NCI-H2227 (cell line): ENCODE measurements around the gene POFUT2.
"Not testable (repeated sequence)": the region's sequence is repeated elsewhere in the genome, so short reads cannot be mapped to it uniquely, and the experiment has no call there.

ENCODE experiments used
- DNase-seq: peaks from one replicate; lab custom pipeline; 2025; ENCODE audit not compliant: unreplicated experiment; lab: John Stamatoyannopoulos, UW

The POFUT2 gene

DNA sequence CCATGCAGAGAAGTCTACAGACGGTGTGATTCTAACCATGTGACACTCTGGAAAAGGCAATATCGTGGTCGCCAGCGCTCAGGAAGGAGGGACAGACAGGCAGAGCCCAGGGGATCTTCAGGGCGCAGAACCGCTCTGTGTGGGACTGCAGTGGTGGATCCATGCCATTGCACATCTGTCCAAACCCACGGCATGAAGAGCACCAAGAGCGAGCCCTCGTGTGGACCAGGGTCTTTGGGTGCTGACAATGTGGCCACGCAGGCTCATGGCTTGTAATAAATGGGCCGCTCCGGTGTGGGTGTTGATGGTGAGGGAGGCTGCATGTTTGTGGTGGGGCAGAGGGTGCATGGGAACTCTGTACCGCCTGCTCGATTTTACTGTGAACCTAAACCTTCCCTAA lies 25.3 kb upstream of the POFUT2 start:
- no peak for DNase-seq

DNA sequence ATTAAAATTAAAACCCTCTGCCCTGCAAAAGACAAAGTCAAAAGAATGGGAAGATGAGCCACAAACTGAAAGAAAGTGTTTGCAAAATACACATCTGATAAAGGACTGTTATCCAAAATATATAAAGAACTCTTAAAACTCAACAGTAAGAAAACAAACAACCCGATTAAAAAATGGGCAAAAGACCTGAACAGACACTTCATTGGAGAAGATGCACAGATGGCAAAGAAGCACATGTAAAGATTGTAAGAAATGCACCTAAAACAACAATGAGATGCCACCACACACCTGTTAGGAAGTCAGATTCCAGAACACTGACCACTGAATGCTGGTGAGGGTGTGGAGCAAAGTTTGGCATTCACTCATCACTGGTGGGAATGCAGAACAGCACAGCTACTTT lies 24.6 kb upstream of the POFUT2 start:
- no peak for DNase-seq

DNA sequence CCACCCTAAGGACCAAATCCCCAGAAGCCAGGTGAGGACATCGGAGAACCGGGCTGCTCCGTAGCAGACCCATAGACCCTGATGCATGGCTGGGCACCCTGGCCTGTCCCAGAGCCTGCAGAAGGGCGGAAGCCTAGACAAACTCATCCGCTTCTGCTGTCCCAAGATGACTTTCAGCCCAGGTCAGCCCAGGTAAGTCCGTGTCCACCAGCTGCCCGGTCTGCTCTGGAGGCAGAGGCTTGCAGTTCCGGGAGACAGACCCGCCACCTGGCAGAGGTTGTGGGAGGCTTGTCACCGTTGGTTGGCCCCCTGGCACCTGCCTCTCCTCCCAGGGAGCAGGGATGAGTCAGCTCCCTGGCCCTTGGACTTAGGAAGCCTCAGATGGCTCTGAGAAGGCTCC lies 22.8 kb upstream of the POFUT2 start:
- no peak for DNase-seq

DNA sequence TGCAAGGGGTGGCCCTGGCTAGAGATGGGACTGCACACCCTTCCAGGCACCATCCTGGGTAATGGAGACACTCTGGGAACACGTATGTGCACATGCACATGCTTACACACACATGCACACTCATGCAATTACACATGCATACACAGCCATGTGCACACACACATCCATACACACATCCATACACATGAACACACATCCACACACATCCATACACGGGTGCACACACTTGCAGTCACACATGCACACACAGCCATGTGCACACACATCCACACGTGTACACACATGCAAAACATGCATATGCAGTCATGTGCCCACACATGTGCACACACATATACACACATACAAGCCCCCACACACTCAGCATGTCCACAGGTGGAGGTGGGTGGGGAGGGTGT lies 22.3 kb upstream of the POFUT2 start:
- DNase-seq = no peak

DNA sequence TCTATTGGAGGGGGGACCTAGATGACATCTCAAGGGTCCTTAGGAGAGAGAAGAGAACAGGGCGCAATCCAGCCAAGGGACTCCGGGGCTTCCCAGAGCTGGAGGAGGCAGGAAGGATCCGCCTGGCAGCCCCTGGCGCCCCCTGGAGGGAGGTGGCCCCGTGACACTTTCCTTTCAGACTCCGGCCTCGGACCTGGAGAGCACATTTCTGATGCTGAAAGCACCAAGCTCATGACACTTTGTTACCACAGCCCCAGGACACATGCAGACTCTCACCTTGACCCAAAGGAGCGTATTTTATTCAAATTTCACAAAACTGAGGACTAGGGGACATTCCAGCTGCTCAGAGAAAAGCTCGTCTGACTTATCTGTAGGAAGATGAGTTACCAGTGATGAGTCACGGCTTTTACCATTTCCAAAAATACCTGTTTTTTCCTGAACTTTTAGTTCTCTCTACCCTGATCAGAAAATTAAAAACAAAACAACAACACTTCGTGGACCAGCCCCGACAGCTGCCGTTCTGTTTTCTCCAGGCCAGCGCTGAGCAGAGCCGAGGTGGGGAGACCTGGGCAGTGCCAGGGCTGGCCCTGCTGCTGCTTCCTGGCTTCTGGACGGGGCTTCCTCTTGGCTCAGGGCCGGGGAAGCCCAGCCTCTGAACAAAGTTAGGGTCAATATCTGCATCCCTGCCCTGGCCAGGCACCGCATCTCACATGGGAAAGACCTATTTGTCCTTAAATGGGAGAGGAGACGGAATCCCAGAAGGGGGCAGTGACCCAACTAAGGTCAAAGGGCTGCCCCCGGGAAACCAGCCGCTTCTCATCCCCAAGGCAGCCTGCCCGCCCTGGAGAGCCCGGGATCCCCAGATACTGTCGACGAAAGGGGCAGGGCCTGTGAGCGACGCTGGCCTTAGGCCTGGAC lies 21.6 kb upstream of the POFUT2 start:
- peak; percentile 11 for DNase-seq

DNA sequence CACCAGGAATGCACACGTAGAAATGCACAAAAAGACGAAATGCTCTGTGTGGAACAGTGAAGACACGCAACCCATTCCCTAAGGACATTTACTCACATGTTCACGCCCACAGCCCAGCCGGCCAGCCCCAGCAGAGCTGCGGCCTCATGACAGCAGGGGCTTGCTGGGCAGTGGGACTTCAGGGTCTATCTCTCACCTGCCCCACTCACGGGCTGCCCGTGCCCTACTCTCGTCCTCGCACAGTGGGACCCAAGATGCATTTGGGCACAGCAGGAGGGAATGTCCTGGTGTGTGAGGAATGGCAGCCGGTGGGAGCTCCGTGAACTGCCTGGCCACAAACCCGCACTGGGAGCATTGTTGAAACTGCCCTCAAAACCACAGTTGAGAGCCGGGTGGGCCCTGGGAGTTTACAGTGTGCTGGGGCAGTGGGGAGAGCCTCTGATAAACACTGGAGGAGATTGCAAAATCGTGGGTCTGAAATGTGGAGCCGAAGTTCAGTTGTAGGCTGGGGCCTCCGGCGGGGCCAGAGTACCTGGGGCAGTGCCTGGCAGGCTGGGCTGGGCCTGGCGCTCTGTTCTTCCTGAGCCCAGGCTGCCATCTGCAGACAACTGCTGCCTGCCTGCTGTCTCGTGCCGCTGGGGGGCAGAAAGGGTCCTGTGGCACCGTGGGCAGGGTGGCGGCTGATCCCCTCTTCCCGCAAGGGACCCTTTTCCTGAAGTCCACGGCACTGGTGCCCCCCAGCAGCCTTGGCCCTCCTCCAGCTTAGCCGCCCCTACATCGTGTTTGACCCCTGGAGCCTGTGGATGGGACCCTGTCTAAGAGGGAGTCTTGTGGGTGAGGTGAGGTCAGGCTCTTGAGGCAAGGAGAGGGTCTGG lies 20.7 kb upstream of the POFUT2 start:
- no peak for DNase-seq

DNA sequence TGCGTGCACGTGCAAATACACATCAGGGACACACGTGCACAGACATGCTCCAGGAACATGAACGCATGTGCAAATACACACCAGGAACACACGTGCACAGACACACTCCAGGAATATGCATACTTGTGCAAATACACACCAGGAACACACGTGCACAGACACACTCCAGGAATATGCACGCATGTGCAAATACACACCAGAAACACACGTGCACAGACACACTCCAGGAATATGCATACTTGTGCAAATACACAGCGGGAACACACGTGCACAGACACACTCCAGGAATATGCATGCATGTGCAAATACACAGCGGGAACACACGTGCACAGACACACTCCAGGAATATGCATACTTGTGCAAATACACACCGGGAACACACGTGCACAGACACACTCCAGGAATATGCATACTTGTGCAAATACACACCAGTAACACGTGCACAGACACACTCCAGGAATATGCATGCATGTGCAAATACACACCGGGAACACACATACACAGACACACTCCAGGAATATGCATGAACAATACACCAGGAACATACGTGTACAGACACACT lies 20.0 kb upstream of the POFUT2 start:
- DNase-seq = not testable (repeated sequence)

DNA sequence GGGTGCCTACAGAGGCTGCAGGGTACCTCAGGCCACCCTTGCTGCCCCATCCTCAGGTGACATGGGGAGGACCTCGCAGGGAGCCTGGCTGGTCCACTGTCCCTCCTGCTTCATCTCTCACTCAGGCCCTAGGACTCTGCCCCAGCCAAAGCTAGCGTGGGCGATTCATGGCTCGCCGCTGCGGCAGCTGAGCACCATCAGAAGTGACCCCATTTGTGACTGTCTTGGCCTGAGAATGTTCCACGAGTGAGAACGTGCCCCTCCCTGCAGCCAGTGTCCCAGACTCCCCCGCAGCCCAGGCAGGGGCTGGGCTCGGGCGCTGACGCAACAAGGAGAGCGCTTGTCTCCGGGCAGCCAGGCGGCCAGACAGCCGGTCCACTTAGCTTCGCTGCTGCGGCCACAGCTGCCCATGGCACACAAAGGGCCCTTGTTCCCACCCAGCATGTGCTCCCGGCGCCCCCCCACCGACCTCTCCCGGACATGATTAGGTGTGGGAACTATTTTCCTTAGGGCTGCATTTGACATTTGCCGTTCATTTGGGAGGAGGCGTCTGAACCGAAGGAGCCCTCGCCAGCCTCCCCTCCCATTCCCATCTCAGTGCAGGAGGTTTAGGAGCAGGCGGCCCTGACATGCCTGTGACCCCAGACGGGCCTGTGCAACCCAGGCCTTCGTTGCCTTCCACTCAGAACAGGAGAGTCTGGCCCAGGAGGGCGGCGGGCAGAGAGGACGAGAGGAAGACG lies 19.3 kb upstream of the POFUT2 start:
- DNase-seq = peak; percentile 39

DNA sequence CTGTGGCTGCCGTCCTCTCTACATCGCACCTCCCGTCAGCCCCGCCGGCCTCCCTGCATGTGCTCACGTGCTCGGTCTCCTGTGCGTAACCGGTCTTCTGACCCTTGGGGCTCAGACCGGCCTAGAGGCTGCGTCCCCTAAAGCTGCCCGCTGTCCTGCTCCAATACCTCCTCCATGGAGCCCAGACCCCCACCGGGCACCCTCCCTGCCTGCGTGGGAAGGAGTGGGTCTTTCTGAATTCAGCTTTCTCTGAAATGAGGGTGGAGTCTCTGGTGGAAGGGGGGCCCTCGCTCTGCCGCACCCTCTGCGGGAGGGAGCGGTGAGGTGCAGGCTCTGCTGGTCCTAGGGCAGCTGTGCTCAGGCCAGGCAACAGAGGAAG lies 18.7 kb upstream of the POFUT2 start:
- DNase-seq = no peak

DNA sequence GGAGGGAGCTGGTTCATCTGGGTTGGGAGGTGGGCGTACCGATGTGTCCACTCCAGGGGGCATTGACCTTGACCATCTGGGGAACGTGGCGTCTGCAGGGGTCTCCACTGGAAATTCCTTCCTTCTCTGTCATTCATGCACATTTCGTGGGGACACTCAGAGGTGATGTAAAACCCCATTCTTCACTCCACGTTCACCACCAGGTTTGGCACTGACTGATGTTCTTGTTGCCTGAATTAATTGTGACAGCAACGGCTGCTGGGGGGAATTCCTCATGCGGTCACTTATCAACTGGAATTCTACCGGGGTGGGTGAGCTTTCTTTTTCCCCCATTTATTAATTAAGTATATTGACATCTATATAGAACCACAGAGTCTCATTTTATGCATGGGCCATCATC lies 18.1 kb upstream of the POFUT2 start:
- DNase-seq = no peak

DNA sequence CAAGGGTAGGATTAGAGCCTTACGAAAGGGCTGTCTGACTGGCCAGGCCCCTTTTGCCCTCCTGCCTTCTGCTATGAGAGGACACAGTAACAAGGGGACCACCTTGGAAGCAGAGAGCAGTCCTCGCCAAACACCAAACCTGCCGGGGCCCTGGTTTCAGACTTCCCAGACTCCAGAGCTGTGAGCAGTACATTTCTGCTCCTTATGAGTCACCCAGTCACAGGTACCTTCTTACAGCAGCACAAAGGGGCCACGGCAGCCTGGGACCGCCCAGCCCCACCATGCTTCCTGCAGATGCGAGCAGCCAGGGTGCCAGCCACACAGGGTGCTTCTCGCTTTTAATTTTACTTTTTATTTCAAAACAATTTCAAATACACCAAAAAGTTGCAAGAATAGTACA lies 17.2 kb upstream of the POFUT2 start:
- DNase-seq = no peak

DNA sequence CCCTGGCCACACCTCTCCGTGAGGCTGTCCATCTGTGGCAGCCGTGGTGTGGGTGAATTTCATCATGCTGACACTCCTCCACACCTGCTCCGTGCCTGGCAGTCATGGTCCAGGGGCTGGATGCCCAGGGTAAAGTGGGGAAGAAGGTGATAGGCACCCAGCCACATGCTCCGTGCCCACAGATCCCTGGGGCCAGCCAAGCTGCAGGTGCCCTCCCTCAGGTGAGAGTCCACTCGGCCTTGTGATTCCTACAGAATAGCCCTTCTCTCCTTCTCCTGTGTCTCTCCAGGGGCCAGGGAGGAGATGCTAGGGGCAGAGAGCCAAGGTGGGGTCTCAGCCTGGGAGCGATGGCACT lies 16.8 kb upstream of the POFUT2 start:
- DNase-seq = no peak

DNA sequence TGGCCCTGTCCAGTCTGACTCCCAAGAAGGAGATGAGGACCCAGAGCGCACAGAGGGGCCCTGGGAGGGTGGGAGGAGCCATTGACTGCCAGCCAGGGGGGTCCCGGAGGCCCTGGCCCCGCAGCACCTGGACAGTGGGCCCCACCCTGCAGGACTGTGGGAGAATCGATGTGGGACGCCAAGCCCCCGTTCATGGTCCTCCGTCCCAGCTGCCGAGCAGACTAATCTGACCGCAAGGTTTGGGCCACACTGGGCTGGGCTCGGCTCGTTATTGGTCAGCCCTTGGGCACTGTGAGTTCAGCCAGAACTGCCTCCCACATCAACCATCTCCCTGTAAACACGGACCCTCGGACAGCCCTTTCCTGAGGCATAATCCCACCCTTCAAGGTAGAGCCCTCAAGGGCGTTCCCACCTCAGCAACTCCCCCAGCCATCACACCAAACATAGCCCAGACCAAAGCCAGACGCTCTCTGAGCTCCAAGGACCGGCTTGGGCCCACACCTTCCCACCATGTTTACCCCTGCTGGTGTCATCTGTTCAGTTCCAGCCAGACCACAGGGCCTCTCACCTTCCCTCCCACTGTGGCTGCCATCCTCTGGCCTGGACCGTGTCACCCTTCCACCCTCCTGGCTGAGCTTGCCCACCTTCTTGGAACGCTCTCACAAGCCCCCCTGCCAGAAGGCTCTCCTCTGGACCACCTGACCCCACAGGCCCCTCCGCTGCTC lies 16.2 kb upstream of the POFUT2 start:
- no peak for DNase-seq

DNA sequence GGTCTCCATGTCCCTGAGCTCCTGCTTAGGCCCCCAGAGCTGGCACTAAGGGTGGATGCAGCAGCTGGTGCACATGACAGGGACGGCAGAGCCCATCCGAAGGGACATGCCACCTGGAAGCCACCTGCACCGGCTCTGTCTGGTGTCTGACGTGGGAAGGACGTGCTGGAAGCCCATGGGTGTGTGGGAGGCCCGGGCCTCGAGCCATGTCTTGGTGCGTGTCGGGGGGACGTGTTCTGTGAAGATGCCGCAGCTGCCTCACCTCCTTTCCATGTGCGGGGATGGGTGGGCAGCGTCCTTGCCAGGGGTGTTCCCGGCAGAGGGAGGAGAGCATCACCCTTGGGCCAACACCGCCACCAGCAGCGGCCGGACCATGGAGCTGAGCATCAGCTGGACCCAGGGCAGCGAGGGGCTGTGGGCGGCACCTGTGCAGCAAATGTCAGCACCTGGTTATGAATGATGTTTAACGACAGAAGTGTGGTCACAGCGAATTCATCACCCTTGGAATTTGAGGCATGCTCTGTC lies 15.5 kb upstream of the POFUT2 start:
- DNase-seq = no peak

DNA sequence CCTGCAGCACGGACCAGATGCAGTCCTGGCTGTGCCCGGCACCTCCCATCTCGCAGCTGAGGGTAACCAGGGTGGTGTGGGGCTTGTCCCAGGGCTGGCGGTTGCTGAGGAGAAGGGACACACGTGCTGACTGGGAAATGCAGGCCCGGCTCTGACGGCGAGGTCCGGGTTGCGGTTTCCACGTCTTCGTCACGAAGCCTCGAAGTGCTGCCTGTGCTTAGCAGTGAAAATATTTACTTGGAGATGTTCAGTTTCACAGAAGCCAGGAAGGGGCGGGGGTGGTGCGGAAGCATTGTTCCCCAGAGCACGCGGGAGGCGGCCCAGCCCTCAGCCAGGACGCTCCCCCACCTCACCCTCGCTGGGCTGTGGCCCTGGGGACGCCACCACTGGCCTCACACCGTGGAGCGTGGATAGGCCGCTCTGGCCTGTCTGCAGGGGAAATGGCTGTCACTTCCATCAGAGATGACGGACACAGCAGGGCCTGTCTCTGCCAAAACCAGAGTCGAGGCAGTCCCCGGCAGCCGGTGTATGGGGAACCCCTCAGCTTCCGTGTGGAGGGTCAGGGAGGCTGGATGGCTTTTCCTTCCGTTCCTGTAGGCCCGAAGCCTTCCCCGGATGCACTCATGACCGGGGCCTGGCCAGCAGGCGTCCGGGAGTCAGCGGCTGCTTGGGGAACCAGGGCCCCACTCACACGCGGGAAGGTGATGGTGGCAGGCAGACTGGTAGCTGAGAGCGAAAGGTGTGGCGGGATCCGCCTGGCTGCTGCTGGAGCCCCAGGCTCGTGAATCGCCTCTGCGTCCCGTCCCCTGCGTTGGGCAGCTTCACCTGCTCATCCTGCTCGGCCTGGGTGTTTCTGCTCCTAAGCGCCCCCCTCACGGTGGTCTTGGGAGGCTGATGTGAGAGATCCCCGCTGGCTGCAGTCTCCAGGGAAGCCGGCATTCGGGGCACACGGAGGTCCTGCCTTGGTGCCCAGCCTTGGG lies 14.7 kb upstream of the POFUT2 start:
- no peak for DNase-seq

DNA sequence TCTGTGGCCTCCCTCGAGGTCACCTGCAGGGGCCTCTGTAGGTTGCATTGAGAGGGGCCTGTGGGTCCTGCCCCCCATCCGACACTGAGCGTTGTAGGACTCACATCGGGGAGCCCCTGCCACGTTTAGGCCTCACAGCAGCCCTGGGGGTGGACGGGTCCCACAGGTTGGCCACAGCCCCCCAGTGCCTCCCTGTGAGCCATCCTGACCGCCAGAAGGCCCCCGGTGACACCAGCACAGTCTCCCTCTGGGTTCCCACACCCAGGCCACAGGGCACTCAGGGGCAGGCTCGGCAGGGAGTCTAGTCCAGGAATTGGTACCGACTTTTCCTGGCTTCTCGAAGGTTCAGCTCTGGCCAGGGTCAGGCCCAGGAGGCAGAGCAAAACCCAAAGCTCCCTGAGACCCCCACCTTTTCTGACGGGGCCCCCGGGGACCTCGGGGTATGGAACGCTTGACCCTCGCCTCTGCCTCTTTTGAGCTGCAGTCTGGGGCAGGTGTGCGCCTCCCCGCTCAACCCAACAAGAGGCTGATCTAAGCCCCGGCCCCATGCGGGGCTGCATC lies 13.9 kb upstream of the POFUT2 start:
- DNase-seq = no peak

DNA sequence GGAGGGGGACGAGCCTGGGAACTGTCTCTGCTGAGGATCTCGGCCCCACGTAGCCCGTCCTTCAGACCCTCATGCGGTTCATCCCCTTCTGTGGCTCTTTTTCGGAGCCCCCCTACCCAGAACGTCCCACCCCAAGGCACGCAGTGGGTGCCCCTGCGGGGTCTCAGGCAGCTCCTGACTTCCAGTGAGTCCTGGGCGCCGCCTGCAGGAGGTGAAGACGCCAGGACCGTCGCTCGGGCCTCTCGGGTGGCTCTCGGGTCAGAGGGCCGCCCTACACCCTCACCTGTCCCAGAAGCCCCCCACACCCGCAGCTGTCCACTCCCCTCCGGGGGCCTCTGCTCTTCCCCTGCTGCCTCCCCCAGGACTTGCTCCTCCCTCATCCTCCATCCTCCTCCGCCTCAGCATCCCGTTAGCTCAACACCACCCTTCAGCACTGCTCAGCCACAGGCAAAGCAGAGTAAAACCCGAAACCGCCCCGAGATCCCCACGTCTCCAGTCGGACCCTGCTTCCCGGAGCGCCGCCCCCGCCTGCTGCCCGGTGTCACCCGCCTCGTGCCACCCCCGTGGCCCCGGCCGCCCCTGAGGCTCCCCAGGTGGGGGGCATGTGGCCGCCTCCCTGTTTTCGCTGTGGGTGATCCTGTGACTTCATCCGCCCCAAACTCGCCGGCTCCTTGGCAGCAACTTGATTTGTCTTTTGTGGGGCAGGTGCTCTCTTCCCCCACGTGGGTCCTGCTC lies 13.3 kb upstream of the POFUT2 start:
- no peak for DNase-seq
